Measurements from ENCODE around the gene ELF5. TPM values are rescaled to one million over a fixed set of nuclear protein-coding genes. Genes with fewer than 3 reads are reported as not detected.

The ELF5 gene
- total RNA-seq, 1 experiment from 2014 or later, result not detected

GRCh38 chr11:34501949-34502348 is 11.6 kb downstream of the ELF5 start:
- no peak for DNase-seq (ENCODE audit: low read depth, low spot score)
- in situ Hi-C loops (cut with HindIII; ENCODE audit: low pct_unique_long_range_greater_than_20kb, low sequenced_read_pairs), result no loop called here

GRCh38 chr11:34501500-34501899 is 12.1 kb downstream of the ELF5 start:
- in situ Hi-C loops (cut with HindIII; ENCODE audit: low pct_unique_long_range_greater_than_20kb, low sequenced_read_pairs), result no loop called here
- DNase-seq (ENCODE audit: low read depth, low spot score), result no peak

- in situ Hi-C loops (cut with HindIII; ENCODE audit: low pct_unique_long_range_greater_than_20kb, low sequenced_read_pairs), result no loop called here
- DNase-seq (ENCODE audit: low read depth, low spot score), result peak; percentile 47
Measured at GRCh38 chr11:34499719-34500500, 13.7 kb downstream of the ELF5 start.

GRCh38 chr11:34495724-34496377 is 17.7 kb downstream of the ELF5 start:
- no peak for DNase-seq (ENCODE audit: low read depth, low spot score)
- in situ Hi-C loops (cut with HindIII; ENCODE audit: low pct_unique_long_range_greater_than_20kb, low sequenced_read_pairs), result no loop called here

GRCh38 chr11:34495239-34495723 is 18.3 kb downstream of the ELF5 start:
- in situ Hi-C loops (cut with HindIII; ENCODE audit: low pct_unique_long_range_greater_than_20kb, low sequenced_read_pairs), result no loop called here

GRCh38 chr11:34493926-34494595 is 19.5 kb downstream of the ELF5 start:
- in situ Hi-C loops (cut with HindIII; ENCODE audit: low pct_unique_long_range_greater_than_20kb, low sequenced_read_pairs), result no loop called here
- no peak for DNase-seq (ENCODE audit: low read depth, low spot score)

More at GRCh38 chr11:34495239-34495723, 18.3 kb downstream of the ELF5 start:
- no peak for DNase-seq (ENCODE audit: low read depth, low spot score)

- in situ Hi-C loops (cut with HindIII; ENCODE audit: low pct_unique_long_range_greater_than_20kb, low sequenced_read_pairs), result no loop called here
- no peak for DNase-seq (ENCODE audit: low read depth, low spot score)
Measured at GRCh38 chr11:34493468-34493867, 20.1 kb downstream of the ELF5 start.

GRCh38 chr11:34492806-34493414 is 20.7 kb downstream of the ELF5 start:
- in situ Hi-C loops (cut with HindIII; ENCODE audit: low pct_unique_long_range_greater_than_20kb, low sequenced_read_pairs), result no loop called here
- DNase-seq (ENCODE audit: low read depth, low spot score), result peak; percentile 81

GRCh38 chr11:34490304-34490703 is 23.3 kb downstream of the ELF5 start:
- no peak for DNase-seq (ENCODE audit: low read depth, low spot score)
- in situ Hi-C loops (cut with HindIII; ENCODE audit: low pct_unique_long_range_greater_than_20kb, low sequenced_read_pairs), result no loop called here

GRCh38 chr11:34488855-34489557 is 24.6 kb downstream of the ELF5 start:
- no peak for DNase-seq (ENCODE audit: low read depth, low spot score)
- in situ Hi-C loops (cut with HindIII; ENCODE audit: low pct_unique_long_range_greater_than_20kb, low sequenced_read_pairs), result no loop called here

- in situ Hi-C loops (cut with HindIII; ENCODE audit: low pct_unique_long_range_greater_than_20kb, low sequenced_read_pairs), result no loop called here
- DNase-seq (ENCODE audit: low read depth, low spot score), result no peak
Measured at GRCh38 chr11:34487430-34487829, 26.2 kb downstream of the ELF5 start.

GRCh38 chr11:34483106-34483874 is 30.3 kb downstream of the ELF5 start:
- in situ Hi-C loops (cut with HindIII; ENCODE audit: low pct_unique_long_range_greater_than_20kb, low sequenced_read_pairs), result no loop called here
- DNase-seq (ENCODE audit: low read depth, low spot score), result no peak

- DNase-seq (ENCODE audit: low read depth, low spot score), result no peak
- in situ Hi-C loops (cut with HindIII; ENCODE audit: low pct_unique_long_range_greater_than_20kb, low sequenced_read_pairs), result no loop called here
Measured at GRCh38 chr11:34481307-34481706, 32.3 kb downstream of the ELF5 start.

GRCh38 chr11:34480314-34480713 is 33.3 kb downstream of the ELF5 start:
- in situ Hi-C loops (cut with HindIII; ENCODE audit: low pct_unique_long_range_greater_than_20kb, low sequenced_read_pairs), result no loop called here

GRCh38 chr11:34478845-34479663 is 34.5 kb downstream of the ELF5 start:
- DNase-seq (ENCODE audit: low read depth, low spot score), result no peak
- in situ Hi-C loops (cut with HindIII; ENCODE audit: low pct_unique_long_range_greater_than_20kb, low sequenced_read_pairs), result no loop called here

More at GRCh38 chr11:34480314-34480713, 33.3 kb downstream of the ELF5 start:
- no peak for DNase-seq (ENCODE audit: low read depth, low spot score)

GRCh38 chr11:34476849-34477248 is 36.7 kb downstream of the ELF5 start:
- in situ Hi-C loops (cut with HindIII; ENCODE audit: low pct_unique_long_range_greater_than_20kb, low sequenced_read_pairs), result no loop called here
- DNase-seq (ENCODE audit: low read depth, low spot score), result no peak

Data from SK-MEL-5 (cell line).